A549 (cell line): ENCODE measurements around the gene NECTIN4.

Experiments used
- CTCF ChIP-seq: fragments of >200 bp; sonication (Bioruptor Twin); formaldehyde crosslinking; IDR thresholded peaks from 3 replicates; pipeline ENCODE4 v1.5.1; 2016
- EP300 ChIP-seq, 2 experiments: fragments of >200 bp; sonication (Bioruptor Twin); formaldehyde crosslinking; IDR thresholded peaks; 2 replicates in 1 of 2; 3 replicates in 1 of 2; pipeline ENCODE4 v1.6.1; 2016 to 2017
- HES2 ChIP-seq: fragments of >200 bp; sonication (Bioruptor Twin); formaldehyde crosslinking; IDR thresholded peaks from 2 replicates; pipeline ENCODE4 v1.6.1; 2016
- HOXA7 ChIP-seq: fragments of 250-450 bp; sonication (Bioruptor Pico); IDR thresholded peaks from 2 replicates; pipeline ENCODE4 v1.5.0; 2020; ENCODE audit warnings: mild to moderate bottlenecking, moderate library complexity
- MYC ChIP-seq: IDR thresholded peaks from 2 replicates; pipeline ENCODE4 v1.6.1; 2012; ENCODE audit warnings: mild to moderate bottlenecking, inconsistent platforms, low read length, improper control_type of control experiment, borderline replicate concordance

DNA sequence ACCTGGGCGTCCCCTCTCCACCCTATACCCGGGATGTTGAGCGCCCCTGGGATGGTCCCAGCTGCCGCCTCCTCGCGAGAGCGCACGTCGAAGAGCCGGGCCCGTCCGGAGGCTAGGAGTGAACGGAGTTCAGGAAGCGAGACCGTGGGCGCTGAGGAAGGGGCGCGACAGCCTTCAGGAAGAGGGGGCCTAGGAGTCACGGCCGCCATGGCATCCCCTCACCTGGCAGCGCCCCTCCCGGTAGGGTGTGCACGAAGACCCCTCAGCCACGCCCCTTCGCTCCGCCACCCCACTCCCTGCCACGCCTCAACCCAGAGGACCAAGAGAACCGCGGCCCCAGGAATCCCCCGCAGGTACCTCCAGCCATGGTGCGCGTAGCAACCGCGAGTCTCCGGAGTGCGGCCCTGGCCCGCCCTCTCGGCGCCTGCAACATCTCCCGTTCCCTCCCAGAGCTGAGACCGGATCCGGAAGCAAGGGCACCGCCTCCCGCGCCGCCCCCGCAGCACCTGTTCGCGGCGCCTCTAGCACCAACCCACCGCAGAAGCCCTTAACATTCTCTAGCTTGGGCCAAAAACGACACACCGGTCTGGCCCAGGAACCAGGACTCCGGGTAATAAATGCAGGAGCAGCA lies 50.7 kb downstream of the NECTIN4 start, which contains the start of gene TSTD1:
- TF ChIP-seq HOXA7 (CRISPR knock-in tag): no peak
- no peak for TF ChIP-seq HES2
- TF ChIP-seq MYC: no peak
- TF ChIP-seq EP300 (IDR thresholded peaks at IDR 0.05): no peak
- no peak for TF ChIP-seq CTCF
